LHCN-M2 (cell line): ENCODE results near the gene LENG1. TPM values are rescaled to one million over a fixed set of nuclear protein-coding genes. Genes with fewer than 3 reads are reported as not detected.
"Not testable (repeated sequence)": the region's sequence is repeated elsewhere in the genome, so short reads cannot be mapped to it uniquely, and the experiment has no call there.

Source experiments
- DNase-seq: peaks from one replicate; pipeline ENCODE4 v3.0.0-alpha.2; 2012; ENCODE audit warnings: low read depth
- total RNA-seq: library from RNA; depleted of rRNA; stranded (reverse); fragments of >200 nt; gene quantifications from 2 replicates; pipeline ENCODE4 v1.2.3, GENCODE V29; 2014

The LENG1 gene
- total RNA-seq, 1 experiment from 2014 or later, result 9.2 TPM

- peak; percentile 100 for DNase-seq
Observed at GRCh38 chr19:54189735-54190502, 30.4 kb upstream of the LENG1 start.

GRCh38 chr19:54189145-54189734 lies 29.7 kb upstream of the LENG1 start, which contains the start of gene MBOAT7:
MBOAT7 (minus strand) TSS chr19:54189580; CDS start chr19:54188508, 1,072 bp downstream.
- DNase-seq, result no peak

GRCh38 chr19:54188215-54188871 lies 28.8 kb upstream of the LENG1 start:
- no peak for DNase-seq

- DNase-seq, result no peak
Observed at GRCh38 chr19:54186934-54187381, 27.4 kb upstream of the LENG1 start.

- DNase-seq, result no peak
Observed at GRCh38 chr19:54186351-54186750, 26.8 kb upstream of the LENG1 start.

- DNase-seq, result no peak
Observed at GRCh38 chr19:54183431-54183830, 23.9 kb upstream of the LENG1 start.

GRCh38 chr19:54181894-54182293 lies 22.4 kb upstream of the LENG1 start:
- not testable (repeated sequence) for DNase-seq

GRCh38 chr19:54180691-54181091 lies 21.2 kb upstream of the LENG1 start:
- no peak for DNase-seq

GRCh38 chr19:54179921-54180461 lies 20.5 kb upstream of the LENG1 start:
- DNase-seq, result peak; percentile 49

- no peak for DNase-seq
Observed at GRCh38 chr19:54179262-54179852, 19.8 kb upstream of the LENG1 start.

- no peak for DNase-seq
Observed at GRCh38 chr19:54178581-54179261, 19.2 kb upstream of the LENG1 start.

- no peak for DNase-seq
Observed at GRCh38 chr19:54173951-54174834, 14.7 kb upstream of the LENG1 start.

GRCh38 chr19:54173359-54173699 lies 13.8 kb upstream of the LENG1 start:
- no peak for DNase-seq

- DNase-seq, result no peak
Observed at GRCh38 chr19:54172471-54173358, 13.2 kb upstream of the LENG1 start, which contains the start of gene TMC4. TMC4 (minus strand) TSS chr19:54173160; CDS start chr19:54173117, 43 bp downstream.

GRCh38 chr19:54171736-54172431 lies 12.4 kb upstream of the LENG1 start:
- not testable (repeated sequence) for DNase-seq

- DNase-seq, result no peak
Observed at GRCh38 chr19:54169149-54169740, 9.7 kb upstream of the LENG1 start.

- peak; percentile 72 for DNase-seq
Observed at GRCh38 chr19:54168174-54168917, 8.8 kb upstream of the LENG1 start.
